Measurements from ENCODE around the gene SLAMF1. TPM values are rescaled to one million over a fixed set of nuclear protein-coding genes. Genes with fewer than 3 reads are reported as not detected.
"Not testable (repeated sequence)": the region's sequence is repeated elsewhere in the genome, so short reads cannot be mapped to it uniquely, and the experiment has no call there.

SLAMF1 gene
- total RNA-seq, 1 donor from 2014 or later, result not detected

- no peak for DNase-seq
Measured at GRCh38 chr1:160588468-160588867, 58.4 kb downstream of the SLAMF1 start.

- DNase-seq, result no peak
Measured at GRCh38 chr1:160584784-160585183, 62.1 kb downstream of the SLAMF1 start.

GRCh38 chr1:160582976-160583375 is 63.9 kb downstream of the SLAMF1 start:
- DNase-seq, result not testable (repeated sequence)

GRCh38 chr1:160581961-160582360 is 64.9 kb downstream of the SLAMF1 start:
- DNase-seq, result no peak

- DNase-seq, result no peak
Measured at GRCh38 chr1:160580221-160580812, 66.5 kb downstream of the SLAMF1 start.

GRCh38 chr1:160579216-160579701 is 67.6 kb downstream of the SLAMF1 start, which contains the start of gene CD84:
TSS of gene CD84 (minus strand) at chr1:160579496. CDS start at chr1:160579437, 59 bp downstream.
- no peak for DNase-seq

GRCh38 chr1:160578525-160579191 is 68.2 kb downstream of the SLAMF1 start:
- no peak for DNase-seq

- no peak for DNase-seq
Measured at GRCh38 chr1:160578175-160578524, 68.7 kb downstream of the SLAMF1 start.

- DNase-seq, result no peak
Measured at GRCh38 chr1:160577671-160578070, 69.2 kb downstream of the SLAMF1 start.

- DNase-seq, result no peak
Measured at GRCh38 chr1:160576884-160577283, 70.0 kb downstream of the SLAMF1 start.

- no peak for DNase-seq
Measured at GRCh38 chr1:160576390-160576789, 70.5 kb downstream of the SLAMF1 start.

- no peak for DNase-seq
Measured at GRCh38 chr1:160575112-160575664, 71.7 kb downstream of the SLAMF1 start.

GRCh38 chr1:160570840-160571239 is 76.0 kb downstream of the SLAMF1 start:
- no peak for DNase-seq

GRCh38 chr1:160569806-160570205 is 77.0 kb downstream of the SLAMF1 start:
- DNase-seq, result no peak

- DNase-seq, result no peak
Measured at GRCh38 chr1:160567858-160568682, 78.8 kb downstream of the SLAMF1 start.

- DNase-seq, result no peak
Measured at GRCh38 chr1:160567341-160567740, 79.5 kb downstream of the SLAMF1 start.

- no peak for DNase-seq
Measured at GRCh38 chr1:160565564-160565963, 81.3 kb downstream of the SLAMF1 start.

GRCh38 chr1:160563230-160563629 is 83.6 kb downstream of the SLAMF1 start:
- not testable (repeated sequence) for DNase-seq

- DNase-seq, result not testable (repeated sequence)
Measured at GRCh38 chr1:160562745-160563144, 84.1 kb downstream of the SLAMF1 start.

GRCh38 chr1:160560806-160561205 is 86.0 kb downstream of the SLAMF1 start:
- DNase-seq, result no peak

- no peak for DNase-seq
Measured at GRCh38 chr1:160560045-160560705, 86.7 kb downstream of the SLAMF1 start.

- not testable (repeated sequence) for DNase-seq
Measured at GRCh38 chr1:160559437-160559836, 87.4 kb downstream of the SLAMF1 start.
